Middle frontal gyrus (tissue), 1 donor: Measurements from ENCODE around the gene ARSJ.
"Not testable (repeated sequence)": the region's sequence is repeated elsewhere in the genome, so short reads cannot be mapped to it uniquely, and the experiment has no call there.

Experiments used
- DNase-seq: peaks from one replicate; pipeline ENCODE4 v3.0.0-alpha.2; 2015; ENCODE audit warnings: low spot score; ENCODE audit errors: extremely low spot score

Gene ARSJ

GRCh38 chr4:113979148-113979904, at the start of gene ARSJ:
Gene ARSJ (minus strand): TSS chr4:113979647. CDS start chr4:113978834, 813 bp downstream.
- DNase-seq, result no peak

- DNase-seq, result no peak
Observed at GRCh38 chr4:114028071-114028470, 48.6 kb upstream of the ARSJ start.

- DNase-seq, result no peak
Observed at GRCh38 chr4:114027596-114027995, 48.1 kb upstream of the ARSJ start.

DNA sequence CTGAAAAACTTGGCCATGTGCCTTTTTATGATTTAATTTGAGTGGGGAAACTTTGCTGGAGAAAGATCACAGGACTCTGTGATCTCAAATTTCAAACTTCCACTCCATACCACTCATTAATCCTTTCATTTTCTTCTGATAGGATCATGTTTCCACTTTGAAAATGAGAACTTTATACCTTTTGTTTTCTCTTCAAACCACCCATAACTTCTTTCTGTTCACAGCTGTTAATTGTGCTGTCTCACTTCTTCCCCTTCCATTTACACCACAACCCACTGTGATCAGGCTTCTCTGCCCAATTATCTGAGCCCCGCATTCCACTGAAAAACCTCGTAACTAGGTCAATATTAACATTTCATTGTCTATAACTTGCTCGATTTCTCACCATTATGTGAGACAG, 47.0 kb upstream of the ARSJ start:
- DNase-seq, result no peak

GRCh38 chr4:114025176-114025777, 45.8 kb upstream of the ARSJ start:
- DNase-seq, result no peak

GRCh38 chr4:114021451-114021850, 42.0 kb upstream of the ARSJ start:
- DNase-seq, result no peak

- DNase-seq, result no peak
Observed at GRCh38 chr4:114019969-114020358, 40.5 kb upstream of the ARSJ start.

- no peak for DNase-seq
Observed at GRCh38 chr4:114019276-114019968, 40.0 kb upstream of the ARSJ start.

GRCh38 chr4:114017120-114017917, 37.9 kb upstream of the ARSJ start:
- DNase-seq, result no peak

DNA sequence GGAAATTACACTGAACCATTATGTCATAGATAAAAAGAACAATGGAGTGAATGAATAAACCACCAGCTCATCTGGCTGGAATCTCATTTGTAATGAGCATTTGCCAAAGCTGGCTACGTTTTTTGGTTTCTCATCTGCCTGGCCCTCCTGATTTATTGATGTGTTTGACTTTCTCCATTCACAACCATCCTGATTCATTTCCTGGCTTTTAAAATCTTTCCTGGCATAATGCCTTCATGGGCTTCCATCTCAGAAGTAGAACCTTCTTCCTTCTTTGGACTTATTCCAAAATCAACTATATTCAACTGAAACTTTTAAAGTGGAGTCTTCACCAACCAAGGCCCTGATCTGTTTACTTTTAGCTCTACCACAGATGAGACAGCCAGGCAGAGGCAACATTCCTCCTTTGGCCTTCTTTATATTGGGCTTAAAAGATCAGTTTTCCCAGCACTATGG, 36.0 kb upstream of the ARSJ start:
- DNase-seq, result no peak

GRCh38 chr4:114013201-114013600, 33.8 kb upstream of the ARSJ start:
- DNase-seq, result not testable (repeated sequence)

DNA sequence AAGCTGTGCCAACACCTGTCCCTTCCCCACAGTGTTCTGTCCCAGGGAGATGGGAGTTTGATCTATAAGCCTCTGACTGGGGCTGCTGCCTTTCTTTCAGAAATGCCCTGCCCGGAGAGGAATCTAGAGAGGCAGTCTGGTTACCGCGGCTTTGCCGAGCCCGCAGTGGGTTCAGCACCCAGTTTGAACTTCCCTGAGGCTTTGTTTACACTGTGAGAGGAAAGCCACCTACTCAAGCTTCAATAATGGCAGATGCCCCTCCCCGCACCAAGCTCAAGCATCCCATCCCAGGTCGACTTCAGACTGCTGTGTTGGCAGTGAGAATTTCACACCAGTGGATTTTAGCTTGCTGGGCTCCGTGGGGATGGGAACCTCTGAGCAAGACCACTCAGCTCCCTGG, 33.3 kb upstream of the ARSJ start:
- DNase-seq, result no peak

DNA sequence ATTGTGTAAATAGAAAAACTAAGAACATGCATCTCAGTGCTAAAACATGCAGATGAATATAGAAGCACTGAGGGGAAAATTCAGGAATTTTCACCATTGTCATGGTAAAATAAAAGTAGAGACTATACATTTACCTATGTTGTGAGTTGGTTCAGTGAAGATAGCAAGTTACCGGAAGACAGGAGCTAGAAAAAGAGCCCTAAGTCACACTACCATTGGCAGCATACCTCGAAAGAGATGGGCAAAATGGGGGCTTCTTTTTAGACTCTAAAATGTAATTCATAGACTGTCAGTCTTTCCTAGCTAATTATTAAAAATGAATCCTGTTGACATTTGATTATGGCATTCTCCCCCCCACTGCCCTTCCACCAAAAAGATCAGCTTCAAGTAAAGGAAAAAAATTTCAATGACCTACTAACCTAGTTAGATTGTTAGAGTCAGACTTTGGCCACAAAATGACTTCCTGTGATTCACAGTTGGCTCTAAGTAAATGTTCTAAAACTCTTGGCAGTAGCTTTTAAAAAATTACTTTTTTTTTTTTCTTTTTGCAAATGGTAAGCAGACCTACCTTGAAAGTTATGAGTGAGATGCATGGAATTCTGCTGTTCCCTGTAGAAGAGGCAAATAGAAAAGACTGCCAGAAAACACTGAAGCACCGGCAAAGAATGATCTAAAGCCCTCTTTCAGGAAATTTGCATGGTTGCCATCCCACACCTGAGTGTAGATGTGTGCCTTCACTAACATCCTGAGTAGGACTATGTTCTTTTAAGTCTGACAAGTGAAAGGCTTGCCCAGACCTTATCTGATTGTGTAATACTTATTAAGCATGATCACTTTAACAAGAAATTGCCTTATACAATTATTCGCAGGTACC, 26.4 kb upstream of the ARSJ start:
- no peak for DNase-seq

- DNase-seq, result not testable (repeated sequence)
Observed at GRCh38 chr4:114004483-114005226, 25.2 kb upstream of the ARSJ start.

GRCh38 chr4:113998531-113998930, 19.1 kb upstream of the ARSJ start:
- DNase-seq, result no peak

GRCh38 chr4:113998079-113998478, 18.6 kb upstream of the ARSJ start:
- DNase-seq, result no peak

GRCh38 chr4:113997206-113997605, 17.8 kb upstream of the ARSJ start:
- DNase-seq, result no peak

DNA sequence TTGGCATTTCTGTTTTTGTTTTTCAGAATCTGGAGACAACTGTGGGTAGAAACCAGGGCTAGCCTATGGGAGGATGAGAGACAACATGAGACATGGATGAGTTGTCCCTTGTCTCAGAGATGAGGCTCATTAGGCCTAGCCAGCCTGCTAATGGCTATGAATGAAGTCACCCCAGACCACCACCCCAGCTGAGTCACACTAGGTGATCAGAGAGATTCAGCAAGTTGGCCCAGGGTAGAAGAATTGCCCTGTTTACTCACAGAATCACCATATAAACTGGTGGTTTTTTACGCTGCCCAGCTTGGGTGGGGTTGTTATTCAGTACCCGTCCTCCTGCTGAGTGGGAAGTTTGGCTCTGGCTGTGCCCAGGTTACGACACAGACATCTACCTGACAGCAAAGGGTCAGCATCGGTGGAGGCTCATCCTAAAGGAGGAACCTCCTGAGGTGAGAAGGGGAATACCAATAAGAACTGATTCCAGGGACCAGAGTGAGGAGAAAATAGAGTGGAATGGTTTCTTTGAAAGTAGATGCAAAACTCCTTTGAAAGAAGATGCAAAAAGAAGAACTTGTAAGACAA, 17.2 kb upstream of the ARSJ start:
- DNase-seq, result no peak

DNA sequence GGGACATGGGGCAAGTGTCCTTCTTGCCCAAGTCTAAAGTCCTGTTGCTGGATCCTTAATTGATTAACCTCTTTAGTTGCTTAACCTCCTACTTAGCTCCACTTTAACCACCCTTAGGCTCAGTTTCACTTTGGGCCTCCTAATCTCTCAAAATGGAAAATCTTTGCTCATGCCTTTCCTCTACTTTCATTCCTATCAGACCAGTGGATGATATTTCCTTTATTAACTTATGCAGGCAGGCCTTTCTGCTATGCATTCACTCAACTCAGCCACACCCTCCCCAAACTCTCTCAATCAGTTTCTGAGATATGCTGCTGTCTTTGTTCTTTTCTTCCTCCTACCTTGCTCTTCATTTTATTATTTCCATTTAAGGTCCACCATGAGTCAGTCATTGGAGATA, 14.4 kb upstream of the ARSJ start:
- DNase-seq, result no peak

DNA sequence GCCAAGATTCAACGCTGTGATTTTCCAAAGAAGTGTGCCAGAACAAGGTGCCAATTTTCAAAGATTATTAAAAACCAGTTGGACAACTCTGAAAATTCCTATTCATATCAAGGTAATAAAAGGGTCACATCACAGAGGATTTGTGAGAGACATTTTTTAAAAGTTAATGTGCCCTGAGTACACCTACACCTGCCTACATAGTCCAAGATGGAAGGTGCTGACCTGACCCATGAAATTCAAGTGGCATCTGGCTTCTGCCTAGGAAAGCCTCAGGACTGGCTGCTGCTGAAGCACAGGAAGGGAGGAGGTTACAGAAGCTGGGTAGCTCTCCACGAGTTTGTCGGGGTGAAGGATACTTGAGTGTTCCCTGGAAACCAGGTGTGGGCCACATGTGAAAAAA, 11.4 kb upstream of the ARSJ start:
- no peak for DNase-seq
